Coronary artery (tissue), 2 donors: ENCODE measurements around the gene GK2.

Source experiments
- DNase-seq: peaks from one replicate; pipeline ENCODE4 v3.0.0-alpha.2; 2017; ENCODE audit warnings: low spot score
- H3K27ac ChIP-seq, 2 donors: fragments of 200-600 bp; sonication (generic); one replicate each; pipeline ENCODE4 v1.5.1; 2016 to 2019
- H3K4me3 ChIP-seq: fragments of 200-600 bp; sonication (generic); 2 replicates; pipeline ENCODE4 v1.5.1; 2016; ENCODE audit warnings: mild to moderate bottlenecking, moderate library complexity
- TF ChIP-seq, protein P1 (sequence below): fragments of 200-600 bp; sonication (generic); IDR thresholded peaks from one replicate; pipeline ENCODE4 v1.5.1; 2019; ENCODE audit warnings: antibody characterized with exemption

The GK2 gene

DNA sequence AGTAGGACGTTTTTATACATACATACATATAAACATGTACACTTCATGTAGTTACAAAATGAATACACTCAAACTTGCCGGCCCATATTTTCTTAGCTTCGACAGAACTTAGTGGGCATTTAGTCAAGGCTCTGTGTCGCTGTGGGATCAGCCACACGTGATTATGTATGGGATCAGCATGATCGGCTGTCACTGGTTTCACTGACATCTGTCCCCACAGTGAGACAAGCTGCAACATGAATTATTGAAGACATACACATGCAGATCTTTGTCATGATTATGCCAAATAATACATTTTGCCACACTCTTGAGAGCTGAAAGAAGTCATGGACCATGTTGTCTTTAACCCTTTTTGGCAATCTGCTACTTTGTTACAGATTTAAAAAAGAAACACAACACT, 44.0 kb downstream of the GK2 start:
- no peak for DNase-seq
- TF ChIP-seq, protein P1, sequence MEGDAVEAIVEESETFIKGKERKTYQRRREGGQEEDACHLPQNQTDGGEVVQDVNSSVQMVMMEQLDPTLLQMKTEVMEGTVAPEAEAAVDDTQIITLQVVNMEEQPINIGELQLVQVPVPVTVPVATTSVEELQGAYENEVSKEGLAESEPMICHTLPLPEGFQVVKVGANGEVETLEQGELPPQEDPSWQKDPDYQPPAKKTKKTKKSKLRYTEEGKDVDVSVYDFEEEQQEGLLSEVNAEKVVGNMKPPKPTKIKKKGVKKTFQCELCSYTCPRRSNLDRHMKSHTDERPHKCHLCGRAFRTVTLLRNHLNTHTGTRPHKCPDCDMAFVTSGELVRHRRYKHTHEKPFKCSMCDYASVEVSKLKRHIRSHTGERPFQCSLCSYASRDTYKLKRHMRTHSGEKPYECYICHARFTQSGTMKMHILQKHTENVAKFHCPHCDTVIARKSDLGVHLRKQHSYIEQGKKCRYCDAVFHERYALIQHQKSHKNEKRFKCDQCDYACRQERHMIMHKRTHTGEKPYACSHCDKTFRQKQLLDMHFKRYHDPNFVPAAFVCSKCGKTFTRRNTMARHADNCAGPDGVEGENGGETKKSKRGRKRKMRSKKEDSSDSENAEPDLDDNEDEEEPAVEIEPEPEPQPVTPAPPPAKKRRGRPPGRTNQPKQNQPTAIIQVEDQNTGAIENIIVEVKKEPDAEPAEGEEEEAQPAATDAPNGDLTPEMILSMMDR: no peak
- no peak overlapping the region for H3K4me3 ChIP-seq
- H3K27ac ChIP-seq: no peak overlapping the region

DNA sequence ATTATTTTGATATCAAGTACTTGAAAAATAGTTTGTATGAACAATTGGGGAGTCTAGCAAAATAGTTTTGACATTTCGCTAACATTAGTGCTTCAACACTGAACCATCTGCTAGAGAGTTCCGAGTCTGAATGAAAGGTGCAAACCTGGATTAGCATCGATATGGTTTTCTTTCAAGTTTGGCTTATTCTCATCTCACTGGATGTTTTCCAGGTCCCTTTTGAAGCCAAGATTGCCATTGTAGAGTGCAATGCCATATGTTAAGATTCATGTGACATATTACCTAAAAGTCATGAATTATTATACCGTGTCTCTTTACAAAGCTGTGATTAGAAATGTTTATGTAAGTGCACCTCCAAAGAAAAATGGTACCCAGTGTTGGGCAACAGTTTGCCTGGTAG, 45.4 kb downstream of the GK2 start:
- no peak for DNase-seq
- H3K4me3 ChIP-seq: no peak overlapping the region
- no peak overlapping the region for H3K27ac ChIP-seq
- TF ChIP-seq, protein P1: no peak

DNA sequence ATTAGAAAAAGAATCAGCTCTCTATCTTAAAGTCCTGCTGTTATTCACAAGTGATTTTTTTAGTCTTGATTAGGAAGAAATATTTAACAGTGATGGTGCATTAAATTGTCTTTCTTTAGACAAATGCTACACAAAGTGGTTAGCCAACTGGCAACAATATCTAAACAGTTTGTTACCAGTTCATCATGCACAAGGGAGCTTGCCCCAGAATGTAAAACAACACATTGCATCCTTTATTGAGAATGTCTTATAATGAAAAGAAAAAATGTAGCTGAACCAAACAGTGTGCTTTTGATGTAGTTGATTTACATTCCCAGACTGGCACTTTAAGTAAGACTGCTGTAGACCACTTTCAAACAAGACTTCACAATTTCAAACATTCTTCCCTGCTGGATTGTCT, 48.0 kb downstream of the GK2 start:
- no peak for DNase-seq
- TF ChIP-seq, protein P1: no peak
- H3K4me3 ChIP-seq: no peak overlapping the region
- H3K27ac ChIP-seq: no peak overlapping the region

DNA sequence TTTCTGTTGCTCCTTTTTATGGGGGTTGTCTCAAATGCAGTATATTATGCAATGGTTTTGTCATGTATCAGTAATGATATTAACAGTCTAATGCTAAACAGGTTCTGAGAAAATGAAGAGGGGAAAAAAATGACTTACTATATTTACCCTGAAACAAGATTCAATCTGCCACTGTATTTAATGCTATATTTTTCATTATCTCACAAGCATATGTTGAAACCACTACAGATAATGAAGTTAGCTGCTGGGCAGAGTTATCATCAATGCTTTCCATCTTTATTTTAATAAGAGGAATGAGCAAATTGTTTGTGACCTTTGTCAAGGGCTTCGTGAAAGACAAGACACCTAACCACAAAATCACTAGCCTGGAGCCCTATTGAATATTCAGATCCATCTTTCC, 49.6 kb downstream of the GK2 start:
- TF ChIP-seq, protein P1: no peak
- DNase-seq: no peak
- Histone ChIP-seq H3K4me3 (no peak overlapping the region), H3K27ac (no peak overlapping the region)

DNA sequence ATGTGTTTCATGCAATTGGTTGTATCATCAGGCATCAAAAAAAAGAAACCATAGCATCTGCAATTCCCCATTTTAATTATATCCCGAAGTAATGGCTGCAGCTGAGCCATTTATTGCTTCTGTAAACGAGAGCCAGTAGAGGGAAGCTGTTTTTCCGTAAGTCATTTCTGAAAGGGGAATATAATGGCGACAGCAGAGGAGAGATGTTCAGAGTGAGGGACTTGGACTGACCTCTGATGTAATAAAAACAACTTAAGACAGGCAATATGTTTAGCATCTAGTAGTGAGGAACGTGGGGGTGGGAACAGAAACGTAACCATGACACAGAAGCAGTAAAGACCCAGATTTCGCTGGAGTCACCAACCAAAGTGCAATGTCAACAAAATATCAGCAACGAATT, 50.7 kb downstream of the GK2 start:
- Histone ChIP-seq H3K27ac (no peak overlapping the region), H3K4me3 (no peak overlapping the region)
- DNase-seq: no peak
- TF ChIP-seq, protein P1: no peak
